WTC11 (cell line): ENCODE results near the gene CD34. TPM values are rescaled to one million over a fixed set of nuclear protein-coding genes. Genes with fewer than 3 reads are reported as not detected.

ENCODE experiments used
- ATAC-seq: fragments of 200-7000 bp; cut with Tn5 transposase; 2 replicates; pipeline ENCODE4 v1.10.0; 2021; ENCODE audit warnings: mild to moderate bottlenecking, moderate library complexity
- CTCF ChIA-PET: fragments of 300-600 bp; sonication (Branson Sonifier 250); formaldehyde crosslinking; loops from one replicate; lab custom pipeline; 2021; ENCODE audit warnings: antibody characterized with exemption; lab: Charles Lee
- POLR2A ChIA-PET: fragments of 350-600 bp; sonication (Branson Sonifier 250); formaldehyde crosslinking; loops from one replicate; lab custom pipeline; 2021; ENCODE audit warnings: antibody characterized with exemption; lab: Charles Lee
- DNase-seq: peaks from one replicate; pipeline ENCODE4 v3.0.0; 2021; ENCODE audit warnings: low spot score
- H3K27ac Mint-ChIP-seq: 2 replicates; pipeline ENCODE4 v1.8.0; 2021; ENCODE audit warnings: mixed read lengths
- H3K27me3 Mint-ChIP-seq: 2 replicates; pipeline ENCODE4 v1.8.0; 2021; ENCODE audit warnings: low read depth, mild to moderate bottlenecking, moderate library complexity, mixed read lengths
- H3K36me3 Mint-ChIP-seq: 2 replicates; pipeline ENCODE4 v1.8.0; 2021; ENCODE audit warnings: mixed read lengths
- H3K4me1 Mint-ChIP-seq: 2 replicates; pipeline ENCODE4 v1.8.0; 2022; ENCODE audit warnings: mixed read lengths
- H3K4me3 Mint-ChIP-seq: 2 replicates; pipeline ENCODE4 v1.8.0; 2021; ENCODE audit warnings: mild to moderate bottlenecking, moderate library complexity, mixed read lengths
- H3K9me3 Mint-ChIP-seq: 2 replicates; pipeline ENCODE4 v1.8.0; 2021; ENCODE audit warnings: mixed read lengths
- AR ChIP-seq: fragments of 250-450 bp; sonication (Bioruptor Pico); IDR thresholded peaks from 2 replicates; pipeline ENCODE4 v1.9.0; 2021; ENCODE audit warnings: mild to moderate bottlenecking
- E2F1 ChIP-seq: sonication (generic); formaldehyde crosslinking; IDR thresholded peaks from 2 replicates; pipeline ENCODE4 v1.8.0; 2022; ENCODE audit warnings: mild to moderate bottlenecking, missing genetic modification reagents
- E2F4 ChIP-seq: sonication (generic); formaldehyde crosslinking; IDR thresholded peaks from 2 replicates; pipeline ENCODE4 v1.8.1; 2022; ENCODE audit warnings: low read depth, mild to moderate bottlenecking, moderate library complexity, missing genetic modification reagents, borderline replicate concordance
- E2F5 ChIP-seq: sonication (generic); formaldehyde crosslinking; IDR thresholded peaks from 2 replicates; pipeline ENCODE4 v1.8.1; 2022; ENCODE audit warnings: mild to moderate bottlenecking, moderate library complexity, missing genetic modification reagents
- ELF4 ChIP-seq: sonication (generic); formaldehyde crosslinking; IDR thresholded peaks from 2 replicates; pipeline ENCODE4 v1.8.1; 2022; ENCODE audit warnings: low read depth, mild to moderate bottlenecking, moderate library complexity, missing genetic modification reagents
- EMX1 ChIP-seq: fragments of 250-450 bp; sonication (Bioruptor Pico); IDR thresholded peaks from 2 replicates; pipeline ENCODE4 v1.8.0; 2021; ENCODE audit warnings: mild to moderate bottlenecking
- FOXK1 ChIP-seq: sonication (generic); formaldehyde crosslinking; IDR thresholded peaks from 2 replicates; pipeline ENCODE4 v1.8.0; 2022; ENCODE audit warnings: mild to moderate bottlenecking, moderate library complexity, missing genetic modification reagents
- HMGA2 ChIP-seq: fragments of 250-450 bp; sonication (Bioruptor Pico); IDR thresholded peaks from 2 replicates; pipeline ENCODE4 v1.4.0; 2021; ENCODE audit warnings: mild to moderate bottlenecking, moderate library complexity
- IRF1 ChIP-seq: sonication (generic); formaldehyde crosslinking; IDR thresholded peaks from 2 replicates; pipeline ENCODE4 v1.8.0; 2023; ENCODE audit warnings: missing genetic modification reagents
- IRF2 ChIP-seq: sonication (generic); formaldehyde crosslinking; IDR thresholded peaks from 2 replicates; pipeline ENCODE4 v1.8.0; 2022; ENCODE audit warnings: low read depth, missing genetic modification reagents, borderline replicate concordance
- KAT7 ChIP-seq: sonication (generic); formaldehyde crosslinking; IDR thresholded peaks from 2 replicates; pipeline ENCODE4 v1.8.1; 2023; ENCODE audit warnings: missing genetic modification reagents, mild to moderate bottlenecking, borderline replicate concordance
- MYBL2 ChIP-seq: sonication (generic); formaldehyde crosslinking; IDR thresholded peaks from 2 replicates; pipeline ENCODE4 v1.8.1; 2023; ENCODE audit warnings: mild to moderate bottlenecking, moderate library complexity, missing genetic modification reagents
- NFATC4 ChIP-seq: fragments of 250-450 bp; sonication (Bioruptor Pico); IDR thresholded peaks from 2 replicates; pipeline ENCODE4 v1.9.0; 2021; ENCODE audit warnings: mild to moderate bottlenecking
- PRDM15 ChIP-seq: sonication (generic); formaldehyde crosslinking; IDR thresholded peaks from 2 replicates; pipeline ENCODE4 v1.8.0; 2022; ENCODE audit warnings: missing genetic modification reagents
- PRRX2 ChIP-seq: fragments of 250-450 bp; sonication (Bioruptor Pico); IDR thresholded peaks from 2 replicates; pipeline ENCODE4 v1.8.0; 2021; ENCODE audit warnings: mild to moderate bottlenecking
- RORB ChIP-seq: fragments of 250-450 bp; sonication (Bioruptor Pico); IDR thresholded peaks from 2 replicates; pipeline ENCODE4 v1.9.0; 2021; ENCODE audit warnings: mild to moderate bottlenecking
- SMAD3 ChIP-seq: sonication (generic); formaldehyde crosslinking; IDR thresholded peaks from 2 replicates; pipeline ENCODE4 v1.8.0; 2022; ENCODE audit warnings: missing genetic modification reagents, mild to moderate bottlenecking, borderline replicate concordance
- SMAD4 ChIP-seq: sonication (generic); formaldehyde crosslinking; IDR thresholded peaks from 2 replicates; pipeline ENCODE4 v1.8.0; 2022; ENCODE audit warnings: mild to moderate bottlenecking, missing genetic modification reagents
- SOX15 ChIP-seq: fragments of 250-450 bp; sonication (Bioruptor Pico); IDR thresholded peaks from 2 replicates; pipeline ENCODE4 v1.9.0; 2021; ENCODE audit warnings: mild to moderate bottlenecking
- USF2 ChIP-seq: sonication (generic); formaldehyde crosslinking; IDR thresholded peaks from 2 replicates; pipeline ENCODE4 v1.8.1; 2023; ENCODE audit warnings: mild to moderate bottlenecking, missing genetic modification reagents, moderate library complexity
- ZBTB43 ChIP-seq: sonication (generic); formaldehyde crosslinking; IDR thresholded peaks from 2 replicates; pipeline ENCODE4 v1.8.1; 2023; ENCODE audit warnings: mild to moderate bottlenecking, missing genetic modification reagents
- ZNF232 ChIP-seq: sonication (generic); formaldehyde crosslinking; IDR thresholded peaks from 2 replicates; pipeline ENCODE4 v1.8.0; 2022; ENCODE audit warnings: mild to moderate bottlenecking, missing genetic modification reagents
- total RNA-seq: library from RNA; stranded (reverse); gene quantifications from 3 replicates; pipeline ENCODE4 v1.2.3, GENCODE V29; 2021

The CD34 gene
- total RNA-seq, 1 experiment from 2014 or later: 0.35 TPM

- TF ChIP-seq E2F4: no peak
- no peak for TF ChIP-seq SMAD4 (CRISPR knock-in tag)
- no peak for TF ChIP-seq ZNF232
- no peak for TF ChIP-seq SMAD3 (CRISPR knock-in tag)
- no peak for TF ChIP-seq FOXK1
- TF ChIP-seq PRDM15 (CRISPR knock-in tag): no peak
- no peak for TF ChIP-seq HMGA2
- TF ChIP-seq ZBTB43: no peak
- TF ChIP-seq NFATC4 (CRISPR knock-in tag): no peak
- TF ChIP-seq SOX15 (CRISPR knock-in tag): no peak
- no peak for TF ChIP-seq MYBL2
- no peak for TF ChIP-seq AR (CRISPR knock-in tag)
- no peak for TF ChIP-seq E2F1 (CRISPR knock-in tag)
These were observed 61.3 kb downstream of the CD34 start (continued) for GRCh38 chr1:207849646-207850045.

GRCh38 chr1:207849016-207849415 is 61.9 kb downstream of the CD34 start:
- DNase-seq: no peak
- Mint-ChIP-seq H3K4me3 (no peak overlapping the region), H3K9me3 (no peaks in the 10 kb centered on the region), H3K27me3 (no peaks in the 10 kb centered on the region), H3K27ac (no peak overlapping the region), H3K4me1 (peaks cover 11% of the 10 kb centered on the region), H3K36me3 (no peaks in the 10 kb centered on the region)
- ATAC-seq: no peak
- TF ChIP-seq IRF2 (CRISPR knock-in tag) (no peak), PRRX2 (no peak)
- CTCF ChIA-PET: interaction anchor here (1.0 to 1.6 kb wide), 3 partner anchors 25 to 114 kb away, joined by 3 to 4 read pairs (median 3); no protein-coding TSS in a partner anchor
- POLR2A ChIA-PET: no interaction called here

- no peaks in the 10 kb centered on the region for H3K9me3 Mint-ChIP-seq
- no peak overlapping the region for H3K27ac Mint-ChIP-seq
- H3K36me3 Mint-ChIP-seq: no peaks in the 10 kb centered on the region
- POLR2A ChIA-PET: interaction anchor here (1.0 kb wide), 1 partner anchor 76 kb away, joined by 3 read pairs; no protein-coding TSS in a partner anchor
- DNase-seq (no peak), ATAC-seq (no peak)
- CTCF ChIA-PET: interaction anchor here (1.0 kb wide), 1 partner anchor 150 kb away, joined by 3 read pairs; no protein-coding TSS in a partner anchor
- H3K4me1 Mint-ChIP-seq: peaks cover 8% of the 10 kb centered on the region
- H3K4me3 Mint-ChIP-seq: no peak overlapping the region
- H3K27me3 Mint-ChIP-seq: no peaks in the 10 kb centered on the region
- TF ChIP-seq IRF1 (CRISPR knock-in tag) (no peak), USF2 (CRISPR knock-in tag) (no peak), RORB (CRISPR knock-in tag) (no peak), ELF4 (CRISPR knock-in tag) (no peak), KAT7 (CRISPR knock-in tag) (no peak), E2F5 (CRISPR knock-in tag) (no peak), SOX15 (CRISPR knock-in tag) (no peak), EMX1 (CRISPR knock-in tag) (no peak)
These were observed 62.7 kb downstream of the CD34 start for GRCh38 chr1:207848234-207848633.
